OCI-LY3 (cell line): ENCODE data around the gene CYBRD1.

Experiments
- H2AFZ ChIP-seq: fragments of 200-600, 300-600 bp; shearing (Covaris generic); 2 replicates; pipeline ENCODE4 v1.6.0; 2014; ENCODE audit warnings: antibody characterized with exemption, low read depth, low read length
- H3K27ac ChIP-seq: fragments of 200-600, 300-600 bp; sonication (generic); 2 replicates; pipeline ENCODE4 v1.5.1; 2014; ENCODE audit warnings: mild to moderate bottlenecking, low read length, moderate library complexity, mixed read lengths
- H3K27me3 ChIP-seq: fragments of 200-600, 300-600 bp; sonication (generic); 2 replicates; pipeline ENCODE4 v1.6.1; 2014; ENCODE audit warnings: low read depth, low read length, mixed read lengths
- H3K36me3 ChIP-seq: fragments of 200-600, 300-600 bp; sonication (generic); replicated peaks from 2 replicates; pipeline ENCODE3; 2014; ENCODE audit warnings: low read depth, low read length, mixed read lengths
- H3K4me1 ChIP-seq: fragments of 300-600, 200-600 bp; sonication (generic); 2 replicates; pipeline ENCODE4 v1.6.1; 2014; ENCODE audit warnings: low read length, mixed read lengths
- H3K4me2 ChIP-seq: fragments of 200-600, 300-600 bp; sonication (generic); 2 replicates; pipeline ENCODE4 v1.6.1; 2014; ENCODE audit warnings: low read length, mixed read lengths
- H3K4me3 ChIP-seq: fragments of 300-600, 200-600 bp; sonication (generic); 2 replicates; pipeline ENCODE4 v1.5.1; 2014; ENCODE audit warnings: antibody characterized with exemption, mild to moderate bottlenecking, low read length, moderate library complexity
- H3K79me2 ChIP-seq: fragments of 300-600, 200-600 bp; shearing (Covaris generic); 2 replicates; pipeline ENCODE4 v1.6.1; 2014; ENCODE audit warnings: mild to moderate bottlenecking, low read length, mixed read lengths
- H3K9ac ChIP-seq: fragments of 300-600, 200-600 bp; shearing (Covaris generic); 2 replicates; pipeline ENCODE4 v1.6.0; 2014; ENCODE audit warnings: mild to moderate bottlenecking, low read length, moderate library complexity
- H3K9me3 ChIP-seq: fragments of 200-600, 300-600 bp; shearing (Covaris generic); 2 replicates; pipeline ENCODE4 v1.6.1; 2014; ENCODE audit warnings: low read length, mixed read lengths; ENCODE audit not compliant: insufficient read depth
- H4K20me1 ChIP-seq: fragments of 200-600, 300-600 bp; sonication (generic); 2 replicates; pipeline ENCODE4 v1.6.1; 2016; ENCODE audit warnings: low read length, mixed read lengths; ENCODE audit not compliant: insufficient read depth
- EZH2phosphoT487 ChIP-seq: fragments of 200-600 bp; shearing (Covaris generic); IDR thresholded peaks from 2 replicates; pipeline ENCODE4 v1.6.1; 2018; ENCODE audit warnings: antibody characterized with exemption, mixed run types, low read depth
- TF ChIP-seq, protein P1 (sequence below): fragments of 200-600, 300-600 bp; sonication (generic); IDR thresholded peaks from 2 replicates; pipeline ENCODE4 v1.5.1; 2014; ENCODE audit warnings: antibody characterized with exemption, low read length, low read depth

Gene CYBRD1

DNA sequence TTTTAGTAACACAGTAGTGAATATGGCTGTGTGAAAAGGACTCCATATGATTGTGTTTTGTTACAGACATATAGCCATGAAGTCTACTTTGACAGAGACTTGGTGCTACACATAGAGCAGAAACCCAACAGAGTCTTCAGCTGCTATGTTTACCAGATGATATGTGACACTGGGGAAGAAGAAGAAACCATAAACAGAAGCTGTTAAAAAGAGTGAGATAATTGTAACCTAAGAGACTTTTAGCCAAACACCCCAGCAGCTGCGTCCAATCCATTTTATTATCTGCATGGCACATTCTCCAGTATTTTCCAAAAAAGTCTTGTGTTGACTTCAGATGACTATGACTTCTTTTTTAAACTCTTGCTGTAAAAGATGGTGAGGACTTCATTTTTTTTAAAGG lies 41.4 kb upstream of the CYBRD1 start:
- peaks cover 20% of the 10 kb centered on the region for H3K4me1 ChIP-seq
- H3K9ac ChIP-seq: no peak overlapping the region
- no peaks in the 10 kb centered on the region for H3K79me2 ChIP-seq
- no peaks in the 10 kb centered on the region for H3K27me3 ChIP-seq
- H2AFZ ChIP-seq: no peak overlapping the region
- H3K27ac ChIP-seq: no peak overlapping the region
- no peak overlapping the region for H3K4me3 ChIP-seq
- H3K4me2 ChIP-seq: no peak overlapping the region
- TF ChIP-seq, protein P1, sequence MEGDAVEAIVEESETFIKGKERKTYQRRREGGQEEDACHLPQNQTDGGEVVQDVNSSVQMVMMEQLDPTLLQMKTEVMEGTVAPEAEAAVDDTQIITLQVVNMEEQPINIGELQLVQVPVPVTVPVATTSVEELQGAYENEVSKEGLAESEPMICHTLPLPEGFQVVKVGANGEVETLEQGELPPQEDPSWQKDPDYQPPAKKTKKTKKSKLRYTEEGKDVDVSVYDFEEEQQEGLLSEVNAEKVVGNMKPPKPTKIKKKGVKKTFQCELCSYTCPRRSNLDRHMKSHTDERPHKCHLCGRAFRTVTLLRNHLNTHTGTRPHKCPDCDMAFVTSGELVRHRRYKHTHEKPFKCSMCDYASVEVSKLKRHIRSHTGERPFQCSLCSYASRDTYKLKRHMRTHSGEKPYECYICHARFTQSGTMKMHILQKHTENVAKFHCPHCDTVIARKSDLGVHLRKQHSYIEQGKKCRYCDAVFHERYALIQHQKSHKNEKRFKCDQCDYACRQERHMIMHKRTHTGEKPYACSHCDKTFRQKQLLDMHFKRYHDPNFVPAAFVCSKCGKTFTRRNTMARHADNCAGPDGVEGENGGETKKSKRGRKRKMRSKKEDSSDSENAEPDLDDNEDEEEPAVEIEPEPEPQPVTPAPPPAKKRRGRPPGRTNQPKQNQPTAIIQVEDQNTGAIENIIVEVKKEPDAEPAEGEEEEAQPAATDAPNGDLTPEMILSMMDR: no peak
- TF ChIP-seq EZH2phosphoT487: no peak
- H3K36me3 ChIP-seq: peaks cover 29% of the 10 kb centered on the region
- no peaks in the 10 kb centered on the region for H3K9me3 ChIP-seq
- no peaks in the 10 kb centered on the region for H4K20me1 ChIP-seq

DNA sequence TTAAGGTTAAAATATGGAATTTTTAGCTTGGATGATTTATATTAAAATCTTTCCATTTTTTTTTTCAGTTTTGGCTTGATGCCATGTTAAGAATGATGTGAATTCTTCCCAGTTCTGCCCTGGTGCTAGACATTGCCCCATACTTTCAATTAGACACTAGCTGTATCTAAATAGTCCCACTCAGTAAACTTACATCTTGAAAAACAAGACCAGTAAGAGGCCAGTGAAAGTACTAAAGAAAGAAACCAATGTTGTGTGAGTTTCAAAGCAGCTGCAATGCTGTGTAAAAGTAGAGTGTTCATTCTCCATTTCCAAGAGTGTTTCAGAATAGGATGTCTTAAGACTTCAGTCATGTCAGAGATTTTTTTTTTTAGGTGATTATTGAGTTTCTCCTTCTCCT lies 40.0 kb upstream of the CYBRD1 start:
- Histone ChIP-seq H3K27ac (no peak overlapping the region), H3K9ac (no peak overlapping the region), H3K27me3 (no peaks in the 10 kb centered on the region), H3K9me3 (no peaks in the 10 kb centered on the region), H3K4me1 (peaks cover 20% of the 10 kb centered on the region), H3K4me2 (no peak overlapping the region), H3K79me2 (no peaks in the 10 kb centered on the region), H3K36me3 (peaks cover 29% of the 10 kb centered on the region), H2AFZ (no peak overlapping the region), H4K20me1 (no peaks in the 10 kb centered on the region), H3K4me3 (no peak overlapping the region)
- no peak for TF ChIP-seq EZH2phosphoT487
- TF ChIP-seq, protein P1: no peak

DNA sequence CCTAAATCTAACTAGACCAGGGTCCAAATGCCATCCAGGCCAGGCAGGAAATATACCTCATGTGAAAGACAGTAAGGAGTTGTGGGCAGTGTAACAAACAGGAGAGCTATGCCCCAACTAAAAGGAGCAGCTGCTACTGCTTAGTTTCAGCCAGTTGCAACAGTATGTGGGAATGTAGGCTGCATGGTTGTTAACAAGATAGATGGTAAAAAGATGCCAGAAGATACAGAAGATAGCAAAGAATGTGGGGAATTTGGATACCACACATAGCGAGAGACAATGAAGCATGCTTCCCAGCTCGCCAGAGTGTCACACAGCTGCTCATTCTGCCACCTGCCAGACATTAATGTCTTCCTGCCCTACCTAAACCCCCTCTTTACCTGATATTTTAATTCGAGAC lies 39.4 kb upstream of the CYBRD1 start:
- peaks cover 26% of the 10 kb centered on the region for H3K36me3 ChIP-seq
- H2AFZ ChIP-seq: no peak overlapping the region
- H4K20me1 ChIP-seq: no peaks in the 10 kb centered on the region
- no peaks in the 10 kb centered on the region for H3K9me3 ChIP-seq
- H3K27ac ChIP-seq: no peak overlapping the region
- no peak overlapping the region for H3K4me2 ChIP-seq
- no peaks in the 10 kb centered on the region for H3K27me3 ChIP-seq
- H3K9ac ChIP-seq: no peak overlapping the region
- no peaks in the 10 kb centered on the region for H3K79me2 ChIP-seq
- peaks cover 20% of the 10 kb centered on the region for H3K4me1 ChIP-seq
- no peak for TF ChIP-seq EZH2phosphoT487
- TF ChIP-seq, protein P1: no peak
- no peak overlapping the region for H3K4me3 ChIP-seq

DNA sequence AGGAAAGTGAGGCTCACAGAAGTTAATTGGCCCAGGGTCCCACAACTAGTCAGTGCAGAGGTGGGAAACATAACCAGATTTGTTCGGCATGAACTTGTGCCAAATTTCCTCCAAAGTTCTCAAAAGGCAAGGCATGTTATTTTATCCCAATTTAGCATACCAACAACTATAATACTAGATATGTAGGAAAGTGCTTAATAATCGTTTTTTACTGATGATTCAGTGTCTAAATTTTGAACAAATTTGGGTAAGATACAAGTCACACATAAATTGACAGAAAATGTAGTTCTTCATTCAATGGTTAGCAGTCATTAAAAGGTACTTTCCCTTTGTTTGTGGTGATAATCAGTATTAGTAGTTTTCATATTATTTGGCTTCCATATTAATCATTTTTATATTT lies 38.5 kb upstream of the CYBRD1 start:
- H3K79me2 ChIP-seq: no peaks in the 10 kb centered on the region
- H3K36me3 ChIP-seq: peaks cover 25% of the 10 kb centered on the region
- peaks cover 16% of the 10 kb centered on the region for H3K4me1 ChIP-seq
- H3K4me2 ChIP-seq: no peak overlapping the region
- no peak overlapping the region for H2AFZ ChIP-seq
- H3K4me3 ChIP-seq: no peak overlapping the region
- TF ChIP-seq, protein P1: no peak
- TF ChIP-seq EZH2phosphoT487: no peak
- H3K9me3 ChIP-seq: no peaks in the 10 kb centered on the region
- H3K27me3 ChIP-seq: no peaks in the 10 kb centered on the region
- no peak overlapping the region for H3K9ac ChIP-seq
- H3K27ac ChIP-seq: no peak overlapping the region
- H4K20me1 ChIP-seq: no peaks in the 10 kb centered on the region
